Measurements from ENCODE around the gene PPFIA4. TPM values are rescaled to one million over a fixed set of nuclear protein-coding genes. Genes with fewer than 3 reads are reported as not detected.

Gene PPFIA4
- total and polyA plus RNA-seq, 2 donors (not counting 3 experiments of a cell fraction or from before 2014, with no cell fraction given) = 0.17 to 0.22 TPM

GRCh38 chr1:203063287-203063686 is 37.0 kb downstream of the PPFIA4 start:
- BruUV-seq (replicated peaks) = no TSS peak
- Histone ChIP-seq H3K4me3 (replicated peaks in 1 of 3; ENCODE audit: insufficient read depth in 1 of 3, low read depth in 1 of 3, low read length in 3 of 3) (no peak overlapping the region), H3K36me3 (ENCODE audit: control insufficient read depth in 2 of 2, extremely low read depth in 1 of 2, insufficient read depth in 2 of 2, low read length in 2 of 2) (no peaks in the 10 kb centered on the region), H3K9me1 (replicated peaks; ENCODE audit: control insufficient read depth, extremely low read depth, insufficient read depth, low read length) (no peaks in the 10 kb centered on the region), H3K4me1 (ENCODE audit: control insufficient read depth, extremely low read depth, insufficient read depth, low read length) (no peaks in the 10 kb centered on the region), H3K4me2 (ENCODE audit: insufficient read depth, low read length) (no peak overlapping the region), H3K9ac (replicated peaks; ENCODE audit: extremely low read depth, insufficient read depth, low read length) (no peak overlapping the region), H3K9me3 (replicated peaks; ENCODE audit: control insufficient read depth, insufficient read depth, low read length) (no peaks in the 10 kb centered on the region), H2AFZ (ENCODE audit: low read depth, low read length) (no peak overlapping the region), H3K27ac (ENCODE audit: insufficient read depth, low read depth, low read length) (no peak overlapping the region), H3K79me2 (ENCODE audit: control insufficient read depth, insufficient read depth, low read length) (no peaks in the 10 kb centered on the region), H3K27me3 (ENCODE audit: control insufficient read depth in 2 of 2, insufficient read depth in 2 of 2, low read length in 2 of 2) (peaks cover 3 to 7% of the 10 kb centered on the region in 2 experiments), H4K20me1 (replicated peaks; ENCODE audit: control insufficient read depth, extremely low read depth, insufficient read depth, low read length) (no peaks in the 10 kb centered on the region)
- no peak for TF ChIP-seq POLR2A (IDR thresholded peaks at IDR 0.05; ENCODE audit: low read depth, low read length)
- no peak for TF ChIP-seq JUN (IDR thresholded peaks at IDR 0.05; ENCODE audit: borderline replicate concordance, insufficient read depth, insufficient read length, low read depth)
- TF ChIP-seq GATA2 (IDR thresholded peaks at IDR 0.05; ENCODE audit: insufficient read depth, insufficient read length, low read depth, low read length) = no peak
- TF ChIP-seq MYC (IDR thresholded peaks at IDR 0.05; ENCODE audit: low read depth, low read length) = no peak
- TF ChIP-seq POLR2AphosphoS5 (IDR thresholded peaks at IDR 0.05; ENCODE audit: insufficient read depth, low read depth, low read length) = no peak
- ChIA-PET CTCF (interaction anchor here (1.0 to 2.0 kb wide), 4 partner anchors 24 to 264 kb away, joined by 3 to 5 read pairs (median 4); no protein-coding TSS in a partner anchor), POLR2A (no interaction called here)
- dilution Hi-C loops (cut with MboI; ENCODE audit: extremely low pct_ligation_motif_present, low sequenced_read_pairs) (no loop called here), intact Hi-C loops (cut with micrococcal nuclease) (no loop called here)
- no peak for FAIRE-seq
- DNase-seq (ENCODE audit: low read depth, low spot score) = no peak

DNA sequence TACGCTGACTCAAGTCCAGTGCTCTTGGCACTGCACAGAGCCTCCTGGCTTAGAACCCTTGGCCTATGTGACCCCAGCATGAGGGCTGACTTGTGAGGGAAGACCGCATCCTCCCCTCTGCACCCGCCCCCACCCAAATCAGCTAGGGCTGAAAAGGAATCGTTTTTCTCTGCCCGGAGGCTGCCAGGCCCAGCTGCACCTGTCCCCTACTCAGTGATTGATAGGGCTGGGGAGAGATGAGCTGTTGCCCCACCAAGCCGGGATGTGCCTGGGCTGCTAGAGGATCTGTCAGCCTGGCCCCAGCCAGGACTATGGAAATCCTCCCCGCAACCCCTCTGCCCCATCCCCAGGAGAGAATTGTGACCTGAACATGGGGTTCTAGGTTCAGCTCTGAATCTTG is 38.9 kb downstream of the PPFIA4 start:
- Histone ChIP-seq H3K79me2 (ENCODE audit: control insufficient read depth, insufficient read depth, low read length) (no peaks in the 10 kb centered on the region), H3K4me1 (ENCODE audit: control insufficient read depth, extremely low read depth, insufficient read depth, low read length) (no peaks in the 10 kb centered on the region), H3K4me2 (ENCODE audit: insufficient read depth, low read length) (no peak overlapping the region), H2AFZ (ENCODE audit: low read depth, low read length) (no peak overlapping the region), H3K4me3 (replicated peaks in 1 of 3; ENCODE audit: insufficient read depth in 1 of 3, low read depth in 1 of 3, low read length in 3 of 3) (no peak overlapping the region), H3K36me3 (ENCODE audit: control insufficient read depth in 2 of 2, extremely low read depth in 1 of 2, insufficient read depth in 2 of 2, low read length in 2 of 2) (no peaks in the 10 kb centered on the region), H3K9me1 (replicated peaks; ENCODE audit: control insufficient read depth, extremely low read depth, insufficient read depth, low read length) (no peaks in the 10 kb centered on the region), H3K9me3 (replicated peaks; ENCODE audit: control insufficient read depth, insufficient read depth, low read length) (no peaks in the 10 kb centered on the region), H3K27me3 (ENCODE audit: control insufficient read depth in 2 of 2, insufficient read depth in 2 of 2, low read length in 2 of 2) (peaks cover 3 to 7% of the 10 kb centered on the region in 2 experiments), H3K9ac (replicated peaks; ENCODE audit: extremely low read depth, insufficient read depth, low read length) (no peak overlapping the region), H4K20me1 (replicated peaks; ENCODE audit: control insufficient read depth, extremely low read depth, insufficient read depth, low read length) (no peaks in the 10 kb centered on the region), H3K27ac (ENCODE audit: insufficient read depth, low read depth, low read length) (no peak overlapping the region)
- FAIRE-seq = no peak
- POLR2A ChIA-PET = no interaction called here
- no peak for DNase-seq (ENCODE audit: low read depth, low spot score)
- BruUV-seq (replicated peaks) = no TSS peak
- TF ChIP-seq GATA2 (IDR thresholded peaks at IDR 0.05; ENCODE audit: insufficient read depth, insufficient read length, low read depth, low read length) (no peak), MYC (IDR thresholded peaks at IDR 0.05; ENCODE audit: low read depth, low read length) (no peak)
- TF ChIP-seq, protein P1, sequence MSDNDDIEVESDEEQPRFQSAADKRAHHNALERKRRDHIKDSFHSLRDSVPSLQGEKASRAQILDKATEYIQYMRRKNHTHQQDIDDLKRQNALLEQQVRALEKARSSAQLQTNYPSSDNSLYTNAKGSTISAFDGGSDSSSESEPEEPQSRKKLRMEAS (IDR thresholded peaks at IDR 0.05; ENCODE audit: insufficient read depth, insufficient read length) = no peak
- CTCF ChIA-PET = interaction anchor here (1.5 to 2.5 kb wide), 4 partner anchors 10 to 202 kb away, joined by 5 to 10 read pairs (median 6); no protein-coding TSS in a partner anchor
- intact Hi-C loops (cut with micrococcal nuclease) = no loop called here
- dilution Hi-C loops (cut with MboI; ENCODE audit: extremely low pct_ligation_motif_present, low sequenced_read_pairs) = no loop called here

All from endothelial cell of umbilical vein (primary cell).